HG02970 (cell line): Measurements from ENCODE around the gene RIT1.
A peak's percentile ranks its signal among the peaks of the same experiment; 100 is the strongest.

Source experiments
- ATAC-seq: cut with Tn5 transposase; IDR thresholded peaks from one replicate; pipeline ENCODE4 v1.9.1; 2021; ENCODE audit warnings: mild to moderate bottlenecking, moderate library complexity, moderate number of reproducible peaks; ENCODE audit not compliant: unreplicated experiment, low FRiP score

The RIT1 gene

DNA sequence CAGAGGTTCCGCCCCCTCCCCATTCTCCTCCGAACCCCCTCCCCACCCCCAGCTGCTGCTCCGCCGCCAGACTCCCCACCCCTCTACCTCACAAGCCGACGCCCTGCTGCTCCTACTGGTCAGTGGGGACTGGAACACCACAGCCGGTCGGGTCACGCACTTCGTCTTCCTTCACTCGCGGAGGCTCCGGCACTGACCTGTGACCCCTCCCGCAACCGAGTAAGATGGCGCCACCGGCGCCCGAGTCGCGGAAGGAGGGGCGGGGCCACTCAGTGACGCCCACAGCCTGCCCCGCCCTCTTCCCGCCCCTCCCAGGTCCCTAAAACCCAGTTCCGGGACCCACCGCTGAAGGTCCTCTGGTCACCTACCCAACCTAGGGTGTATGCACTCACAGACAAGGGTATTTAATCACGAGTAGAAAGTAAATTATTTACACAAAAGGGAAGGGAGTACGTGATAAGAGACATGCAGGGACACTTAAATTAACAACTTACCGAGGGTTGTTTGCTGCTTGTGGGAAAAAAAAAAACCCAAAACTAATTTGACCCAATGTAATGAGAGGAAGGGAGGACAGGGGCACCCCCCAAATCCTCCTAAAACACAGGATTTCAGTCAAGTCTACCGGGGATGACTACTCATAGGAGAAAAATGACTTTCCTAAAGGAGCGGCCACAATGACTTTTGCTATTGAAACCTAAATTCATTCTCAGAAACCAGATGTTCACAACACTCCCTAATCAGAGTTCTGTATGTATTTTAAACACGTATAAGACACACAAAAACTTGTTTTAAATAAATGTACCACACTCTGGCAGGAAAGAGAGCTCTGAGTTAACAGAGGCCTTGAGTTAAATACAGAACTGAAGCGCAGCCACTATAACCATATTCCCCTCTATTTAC lies at the start of gene RIT1:
RIT1 (minus strand) TSS at position 194 of the 900 bp plus-strand sequence. CDS start 588 bp downstream, outside the sequence.
- ATAC-seq: peak; percentile 75

DNA sequence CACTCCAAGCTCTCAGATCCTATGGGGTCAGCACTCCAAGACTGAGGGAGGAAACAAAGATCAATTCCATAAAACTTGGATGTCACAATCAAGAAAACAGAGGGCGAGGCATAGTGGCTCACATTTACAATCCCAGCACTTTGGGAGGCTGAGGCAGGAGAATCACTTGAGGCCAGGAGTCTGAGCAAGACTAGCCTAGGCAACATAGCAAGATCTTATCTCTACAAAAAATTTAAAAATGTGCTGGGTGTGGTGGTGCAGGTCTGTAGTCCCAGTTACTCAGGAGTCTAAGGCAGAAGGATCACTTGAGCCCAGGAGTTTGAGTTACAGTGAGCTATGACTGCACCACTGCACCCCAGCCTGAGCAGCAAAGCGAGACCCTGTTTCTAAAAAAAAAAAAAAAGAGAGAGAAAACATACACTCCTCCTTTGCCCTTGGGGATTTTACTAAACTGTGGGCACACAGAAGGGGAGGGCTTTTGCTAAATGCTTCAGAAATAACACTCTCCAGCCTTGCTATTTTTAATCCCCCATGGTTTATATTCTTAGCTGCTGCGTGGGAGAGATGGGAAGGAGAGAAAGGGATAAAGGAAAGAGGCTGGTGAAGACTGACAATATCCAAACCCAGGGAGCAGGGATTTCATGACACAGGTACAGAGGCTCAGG lies 49.1 kb upstream of the RIT1 start:
- ATAC-seq: no peak

DNA sequence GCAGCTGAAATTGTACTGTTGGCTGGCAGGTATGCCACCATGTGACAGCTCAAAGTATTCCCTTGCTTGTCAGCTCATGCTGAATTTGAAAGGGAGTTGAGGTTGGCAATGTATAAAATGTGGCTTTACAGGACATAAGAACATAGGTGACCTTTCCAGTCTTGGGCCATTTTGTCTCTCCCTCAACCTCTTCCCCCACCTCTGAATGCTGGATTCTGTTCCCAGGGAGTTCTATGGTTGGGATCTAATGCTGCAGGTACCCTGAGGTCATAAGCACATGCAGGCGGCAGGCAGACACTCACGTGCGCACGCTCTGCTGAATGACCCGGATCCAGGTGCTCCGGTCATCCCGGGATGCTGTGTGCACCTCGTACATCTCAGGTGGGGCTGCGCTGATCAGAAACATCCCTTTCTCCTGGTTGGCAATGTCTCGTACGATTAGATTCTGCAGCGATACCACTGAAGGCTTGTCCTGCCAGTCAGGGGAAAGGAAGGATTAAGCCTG lies 46.3 kb upstream of the RIT1 start:
- ATAC-seq: no peak

DNA sequence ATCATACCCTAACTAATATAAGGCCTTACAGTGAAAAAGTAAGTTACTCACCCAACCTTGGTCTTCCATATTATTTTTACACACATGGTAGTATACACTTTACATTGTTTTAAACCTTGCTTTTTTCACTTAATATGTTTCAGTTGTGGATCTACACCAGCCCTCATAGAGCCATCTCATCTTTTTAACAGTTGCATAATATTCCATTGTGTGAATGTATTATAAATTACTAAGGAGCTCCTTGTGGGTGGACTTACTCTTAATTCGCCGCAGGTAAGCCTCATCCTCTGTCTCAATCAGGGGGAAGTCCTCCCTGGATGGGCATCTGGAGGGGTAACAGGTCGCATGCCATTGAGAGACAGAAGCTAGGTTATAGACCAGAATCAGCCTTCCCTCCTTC lies 43.5 kb upstream of the RIT1 start:
- no peak for ATAC-seq

- ATAC-seq: no peak
These were observed 41.3 kb upstream of the RIT1 start for GRCh38 chr1:155952505-155952890.

GRCh38 chr1:155951753-155952504 lies 40.8 kb upstream of the RIT1 start:
- no peak for ATAC-seq

DNA sequence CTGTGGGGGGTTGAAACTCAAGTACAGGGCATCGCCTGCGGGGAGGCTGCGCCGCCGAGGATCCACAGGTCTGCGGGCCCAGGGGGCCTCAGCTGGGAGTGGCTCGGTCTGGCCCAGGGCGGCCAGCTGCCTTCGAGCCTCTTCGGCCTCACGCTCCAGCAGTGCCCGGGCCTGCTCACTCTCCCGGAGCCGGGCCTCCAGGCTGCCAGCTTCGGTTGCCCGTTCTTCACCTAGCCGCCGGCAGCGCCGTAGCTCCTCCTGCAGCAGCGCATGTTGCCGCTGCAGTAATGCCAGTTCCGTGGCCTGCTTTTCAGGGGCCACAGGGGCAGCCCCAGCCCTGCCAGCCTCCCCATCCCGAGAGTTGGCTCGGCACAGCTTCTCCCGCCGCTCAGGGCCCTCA lies 39.7 kb upstream of the RIT1 start:
- no peak for ATAC-seq

DNA sequence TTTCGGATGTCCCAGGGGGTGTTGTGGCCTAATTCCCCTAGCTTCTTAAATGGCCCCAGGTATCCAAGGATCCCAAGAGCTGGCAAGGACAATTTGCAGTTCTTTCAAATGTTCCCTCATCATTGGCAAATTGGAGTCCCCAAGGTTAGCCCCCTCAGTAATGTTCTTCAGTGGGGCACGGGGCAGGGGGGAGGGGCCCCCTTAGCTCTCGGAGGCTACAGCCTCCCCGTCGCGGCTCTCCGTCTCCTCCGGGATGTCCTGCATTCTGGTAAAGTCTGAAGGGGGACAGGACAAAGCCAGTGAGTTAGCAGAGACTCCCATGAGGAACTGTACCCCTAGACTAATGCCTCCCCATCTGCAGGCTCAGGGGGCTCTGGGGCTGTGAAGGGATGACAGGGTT lies 36.6 kb upstream of the RIT1 start:
- ATAC-seq: no peak

DNA sequence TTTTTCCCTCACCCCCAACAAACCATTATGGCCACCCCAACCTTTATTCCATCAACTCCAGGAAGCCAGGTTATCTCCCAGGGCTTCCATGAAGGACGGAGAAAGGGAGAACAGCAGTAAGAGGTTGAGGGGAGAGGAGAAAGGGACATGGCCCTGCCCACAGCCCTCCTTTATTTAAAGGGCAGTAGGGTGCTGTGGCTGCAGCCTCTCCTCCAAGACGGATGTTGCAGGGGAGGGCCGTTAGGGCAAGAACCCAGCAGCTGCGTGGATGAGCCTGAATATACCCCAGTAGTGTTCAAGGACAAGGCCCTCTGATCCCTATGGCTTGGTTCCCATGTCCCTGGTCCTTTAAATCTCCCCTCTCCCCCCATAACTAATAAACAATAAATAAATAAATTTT lies 36.1 kb upstream of the RIT1 start:
- ATAC-seq: no peak

DNA sequence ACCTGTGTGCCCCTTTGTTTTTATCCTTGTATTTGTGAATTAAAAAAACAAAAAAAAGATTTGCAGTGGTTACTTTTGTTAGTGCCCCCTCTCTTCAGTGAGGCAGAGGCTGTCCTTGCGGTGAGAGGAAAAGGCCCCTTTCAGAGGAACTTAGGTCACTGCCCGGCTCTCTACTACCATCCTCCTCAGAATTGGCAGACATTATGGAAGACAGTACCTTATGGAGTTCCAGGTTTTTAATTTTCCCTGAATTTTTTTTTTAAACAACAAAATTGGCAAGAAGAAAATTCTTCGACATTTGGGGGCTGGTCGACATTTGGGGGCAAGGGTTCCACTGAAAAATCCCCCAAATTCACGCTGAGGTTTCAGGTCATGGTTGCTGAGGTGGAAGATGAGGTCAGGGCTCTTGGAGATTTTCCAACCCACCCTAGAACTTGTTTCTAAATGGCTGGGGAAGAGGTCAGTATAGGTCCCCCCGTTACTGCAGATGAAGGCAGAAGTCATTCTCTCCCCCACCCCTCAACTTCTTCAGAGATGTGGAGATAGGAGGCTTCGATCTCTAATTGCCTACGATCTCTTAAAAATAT lies 35.6 kb upstream of the RIT1 start:
- ATAC-seq: peak; percentile 10

DNA sequence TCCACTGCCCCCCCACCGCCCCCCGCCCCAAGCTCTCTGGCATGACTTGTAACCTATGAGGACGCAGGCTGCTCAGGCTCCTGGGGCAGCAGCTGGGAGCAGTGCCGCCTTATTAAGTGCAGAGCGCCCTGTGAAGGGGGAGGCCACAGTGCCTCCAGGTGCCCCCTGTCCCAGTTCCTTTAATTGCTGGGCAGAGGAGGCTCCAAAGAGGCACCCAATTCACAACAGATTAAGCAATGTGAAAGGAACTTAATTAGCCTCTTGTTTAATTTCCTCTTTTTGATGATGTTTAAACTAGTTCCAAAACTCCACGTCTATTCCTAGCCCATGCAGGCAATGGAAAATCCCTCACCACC lies 33.3 kb upstream of the RIT1 start:
- no peak for ATAC-seq

GRCh38 chr1:155942578-155943141 lies 31.5 kb upstream of the RIT1 start:
- no peak for ATAC-seq

DNA sequence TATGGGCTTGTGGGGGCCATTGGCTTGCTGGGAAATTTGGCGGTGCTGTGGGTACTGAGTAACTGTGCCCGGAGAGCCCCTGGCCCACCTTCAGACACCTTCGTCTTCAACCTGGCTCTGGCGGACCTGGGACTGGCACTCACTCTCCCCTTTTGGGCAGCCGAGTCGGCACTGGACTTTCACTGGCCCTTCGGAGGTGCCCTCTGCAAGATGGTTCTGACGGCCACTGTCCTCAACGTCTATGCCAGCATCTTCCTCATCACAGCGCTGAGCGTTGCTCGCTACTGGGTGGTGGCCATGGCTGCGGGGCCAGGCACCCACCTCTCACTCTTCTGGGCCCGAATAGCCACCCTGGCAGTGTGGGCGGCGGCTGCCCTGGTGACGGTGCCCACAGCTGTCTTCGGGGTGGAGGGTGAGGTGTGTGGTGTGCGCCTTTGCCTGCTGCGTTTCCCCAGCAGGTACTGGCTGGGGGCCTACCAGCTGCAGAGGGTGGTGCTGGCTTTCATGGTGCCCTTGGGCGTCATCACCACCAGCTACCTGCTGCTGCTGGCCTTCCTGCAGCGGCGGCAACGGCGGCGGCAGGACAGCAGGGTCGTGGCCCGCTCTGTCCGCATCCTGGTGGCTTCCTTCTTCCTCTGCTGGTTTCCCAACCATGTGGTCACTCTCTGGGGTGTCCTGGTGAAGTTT lies 30.8 kb upstream of the RIT1 start:
- no peak for ATAC-seq

GRCh38 chr1:155940993-155941844 lies 30.1 kb upstream of the RIT1 start, which contains the start of gene RXFP4:
Gene RXFP4, plus strand, starts transcription at chr1:155941638. Its CDS starts 72 bp downstream, at chr1:155941710.
- ATAC-seq: no peak

- no peak for ATAC-seq
These were observed 29.4 kb upstream of the RIT1 start for GRCh38 chr1:155940482-155940992.

GRCh38 chr1:155938220-155938627 lies 27.1 kb upstream of the RIT1 start:
- no peak for ATAC-seq

DNA sequence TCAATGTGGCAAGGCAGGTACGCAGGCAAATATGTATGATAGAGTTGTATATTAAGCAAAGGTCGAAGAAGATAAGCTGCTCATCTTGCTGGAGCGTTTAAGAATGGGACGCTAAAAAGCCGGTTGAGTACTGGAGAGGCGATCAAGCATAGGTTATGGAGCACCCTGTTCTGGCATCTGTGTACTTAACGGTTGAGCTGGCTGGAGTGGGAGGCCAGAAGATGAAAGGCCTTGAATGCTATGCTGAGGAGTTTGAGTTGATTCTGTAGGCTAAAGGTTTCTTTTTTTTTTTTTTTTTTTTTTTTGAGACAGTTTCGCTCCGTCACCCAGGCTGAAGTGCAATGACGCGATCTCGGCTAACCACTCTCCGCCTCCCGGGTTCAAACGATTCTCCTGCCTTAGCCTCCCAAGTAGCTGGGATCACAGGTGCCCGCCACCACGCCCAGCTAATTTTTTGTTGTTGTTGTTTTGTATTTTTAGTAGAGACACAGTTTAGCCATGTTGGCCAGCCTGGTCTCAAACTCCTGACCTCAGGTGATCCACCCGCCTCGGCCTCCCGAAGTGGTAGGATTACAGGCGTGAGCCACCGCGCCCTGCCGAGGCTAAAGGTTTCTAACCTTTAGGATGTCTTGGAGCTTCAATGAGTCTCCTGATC lies 23.9 kb upstream of the RIT1 start:
- no peak for ATAC-seq
